Measurements from ENCODE around the gene FER. TPM values are rescaled to one million over a fixed set of nuclear protein-coding genes. Genes with fewer than 3 reads are reported as not detected.

The FER gene
- polyA plus RNA-seq, 1 of the 3 experiments (the other 2 are of a cell fraction) = 1.8 TPM

DNA sequence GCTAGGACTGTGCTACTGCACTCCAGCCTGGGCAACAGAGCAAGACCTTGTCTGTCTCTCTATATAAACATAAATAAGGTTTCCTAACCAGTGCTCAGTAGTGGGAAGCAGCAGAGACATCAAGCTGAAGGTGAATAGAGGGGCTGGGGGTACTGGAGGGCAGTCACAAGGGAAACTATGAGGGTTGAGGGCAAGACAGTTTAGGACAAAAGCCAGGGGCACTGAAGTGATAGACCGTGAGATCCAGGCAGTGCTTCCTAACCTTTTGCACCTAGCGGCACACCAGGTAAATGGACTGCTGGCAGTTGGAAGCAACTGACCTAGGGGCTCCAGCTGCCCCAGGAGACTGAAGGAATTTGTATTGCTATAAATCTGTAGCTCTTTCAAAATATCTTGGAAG, 483.6 kb downstream of the FER start:
- H3K27me3 ChIP-seq (ENCODE audit: insufficient read depth) = no peaks in the 10 kb centered on the region
- WGBS (ENCODE audit: low lambda C conversion rate) = 67% methylated on average over 2 of the region's 2 CpGs
- H4K20me1 ChIP-seq (ENCODE audit: insufficient read depth) = no peaks in the 10 kb centered on the region
- H3K4me1 ChIP-seq (ENCODE audit: control insufficient read depth in 1 of 2, insufficient read depth in 2 of 2, low read depth in 1 of 2, low read length in 1 of 2) = no peaks in the 10 kb centered on the region
- H3K27ac ChIP-seq (ENCODE audit: low read depth in 2 of 2, low read length in 1 of 2) = no peak overlapping the region
- no peaks in the 10 kb centered on the region for H3K36me3 ChIP-seq (replicated peaks in 1 of 2; ENCODE audit: control insufficient read depth in 1 of 2, insufficient read depth in 2 of 2, low read length in 1 of 2)
- TF ChIP-seq FOXM1 (IDR thresholded peaks at IDR 0.05; ENCODE audit: low read depth) (no peak), JUND (IDR thresholded peaks at IDR 0.05) (no peak), YY1 (IDR thresholded peaks at IDR 0.05; ENCODE audit: low read depth) (no peak), MXI1 (IDR thresholded peaks at IDR 0.05; ENCODE audit: low read depth, low read length) (no peak), RAD21 (IDR thresholded peaks at IDR 0.05; ENCODE audit: low read length) (no peak), GATA2 (CRISPR knock-in tag; IDR thresholded peaks at IDR 0.05) (no peak), EZH2phosphoT487 (IDR thresholded peaks at IDR 0.05; ENCODE audit: borderline replicate concordance, low read depth) (no peak)
- TF ChIP-seq, protein P1, sequence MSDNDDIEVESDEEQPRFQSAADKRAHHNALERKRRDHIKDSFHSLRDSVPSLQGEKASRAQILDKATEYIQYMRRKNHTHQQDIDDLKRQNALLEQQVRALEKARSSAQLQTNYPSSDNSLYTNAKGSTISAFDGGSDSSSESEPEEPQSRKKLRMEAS (IDR thresholded peaks at IDR 0.05; ENCODE audit: low read depth) = no peak
- TF ChIP-seq, protein P2, sequence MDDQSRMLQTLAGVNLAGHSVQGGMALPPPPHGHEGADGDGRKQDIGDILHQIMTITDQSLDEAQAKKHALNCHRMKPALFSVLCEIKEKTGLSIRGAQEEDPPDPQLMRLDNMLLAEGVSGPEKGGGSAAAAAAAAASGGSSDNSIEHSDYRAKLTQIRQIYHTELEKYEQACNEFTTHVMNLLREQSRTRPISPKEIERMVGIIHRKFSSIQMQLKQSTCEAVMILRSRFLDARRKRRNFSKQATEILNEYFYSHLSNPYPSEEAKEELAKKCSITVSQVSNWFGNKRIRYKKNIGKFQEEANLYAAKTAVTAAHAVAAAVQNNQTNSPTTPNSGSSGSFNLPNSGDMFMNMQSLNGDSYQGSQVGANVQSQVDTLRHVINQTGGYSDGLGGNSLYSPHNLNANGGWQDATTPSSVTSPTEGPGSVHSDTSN (IDR thresholded peaks at IDR 0.05) = no peak
- TF ChIP-seq, protein P3, sequence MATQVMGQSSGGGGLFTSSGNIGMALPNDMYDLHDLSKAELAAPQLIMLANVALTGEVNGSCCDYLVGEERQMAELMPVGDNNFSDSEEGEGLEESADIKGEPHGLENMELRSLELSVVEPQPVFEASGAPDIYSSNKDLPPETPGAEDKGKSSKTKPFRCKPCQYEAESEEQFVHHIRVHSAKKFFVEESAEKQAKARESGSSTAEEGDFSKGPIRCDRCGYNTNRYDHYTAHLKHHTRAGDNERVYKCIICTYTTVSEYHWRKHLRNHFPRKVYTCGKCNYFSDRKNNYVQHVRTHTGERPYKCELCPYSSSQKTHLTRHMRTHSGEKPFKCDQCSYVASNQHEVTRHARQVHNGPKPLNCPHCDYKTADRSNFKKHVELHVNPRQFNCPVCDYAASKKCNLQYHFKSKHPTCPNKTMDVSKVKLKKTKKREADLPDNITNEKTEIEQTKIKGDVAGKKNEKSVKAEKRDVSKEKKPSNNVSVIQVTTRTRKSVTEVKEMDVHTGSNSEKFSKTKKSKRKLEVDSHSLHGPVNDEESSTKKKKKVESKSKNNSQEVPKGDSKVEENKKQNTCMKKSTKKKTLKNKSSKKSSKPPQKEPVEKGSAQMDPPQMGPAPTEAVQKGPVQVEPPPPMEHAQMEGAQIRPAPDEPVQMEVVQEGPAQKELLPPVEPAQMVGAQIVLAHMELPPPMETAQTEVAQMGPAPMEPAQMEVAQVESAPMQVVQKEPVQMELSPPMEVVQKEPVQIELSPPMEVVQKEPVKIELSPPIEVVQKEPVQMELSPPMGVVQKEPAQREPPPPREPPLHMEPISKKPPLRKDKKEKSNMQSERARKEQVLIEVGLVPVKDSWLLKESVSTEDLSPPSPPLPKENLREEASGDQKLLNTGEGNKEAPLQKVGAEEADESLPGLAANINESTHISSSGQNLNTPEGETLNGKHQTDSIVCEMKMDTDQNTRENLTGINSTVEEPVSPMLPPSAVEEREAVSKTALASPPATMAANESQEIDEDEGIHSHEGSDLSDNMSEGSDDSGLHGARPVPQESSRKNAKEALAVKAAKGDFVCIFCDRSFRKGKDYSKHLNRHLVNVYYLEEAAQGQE (IDR thresholded peaks at IDR 0.05; ENCODE audit: low read depth, low read length) = no peak
- TF ChIP-seq, protein P4, sequence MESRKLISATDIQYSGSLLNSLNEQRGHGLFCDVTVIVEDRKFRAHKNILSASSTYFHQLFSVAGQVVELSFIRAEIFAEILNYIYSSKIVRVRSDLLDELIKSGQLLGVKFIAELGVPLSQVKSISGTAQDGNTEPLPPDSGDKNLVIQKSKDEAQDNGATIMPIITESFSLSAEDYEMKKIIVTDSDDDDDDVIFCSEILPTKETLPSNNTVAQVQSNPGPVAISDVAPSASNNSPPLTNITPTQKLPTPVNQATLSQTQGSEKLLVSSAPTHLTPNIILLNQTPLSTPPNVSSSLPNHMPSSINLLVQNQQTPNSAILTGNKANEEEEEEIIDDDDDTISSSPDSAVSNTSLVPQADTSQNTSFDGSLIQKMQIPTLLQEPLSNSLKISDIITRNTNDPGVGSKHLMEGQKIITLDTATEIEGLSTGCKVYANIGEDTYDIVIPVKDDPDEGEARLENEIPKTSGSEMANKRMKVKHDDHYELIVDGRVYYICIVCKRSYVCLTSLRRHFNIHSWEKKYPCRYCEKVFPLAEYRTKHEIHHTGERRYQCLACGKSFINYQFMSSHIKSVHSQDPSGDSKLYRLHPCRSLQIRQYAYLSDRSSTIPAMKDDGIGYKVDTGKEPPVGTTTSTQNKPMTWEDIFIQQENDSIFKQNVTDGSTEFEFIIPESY (IDR thresholded peaks at IDR 0.05; ENCODE audit: borderline replicate concordance, low read depth) = no peak
- TF ChIP-seq, protein P5, sequence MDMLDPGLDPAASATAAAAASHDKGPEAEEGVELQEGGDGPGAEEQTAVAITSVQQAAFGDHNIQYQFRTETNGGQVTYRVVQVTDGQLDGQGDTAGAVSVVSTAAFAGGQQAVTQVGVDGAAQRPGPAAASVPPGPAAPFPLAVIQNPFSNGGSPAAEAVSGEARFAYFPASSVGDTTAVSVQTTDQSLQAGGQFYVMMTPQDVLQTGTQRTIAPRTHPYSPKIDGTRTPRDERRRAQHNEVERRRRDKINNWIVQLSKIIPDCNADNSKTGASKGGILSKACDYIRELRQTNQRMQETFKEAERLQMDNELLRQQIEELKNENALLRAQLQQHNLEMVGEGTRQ (IDR thresholded peaks at IDR 0.05; ENCODE audit: borderline replicate concordance, low read depth, low read length) = no peak
- TF ChIP-seq, protein P6, sequence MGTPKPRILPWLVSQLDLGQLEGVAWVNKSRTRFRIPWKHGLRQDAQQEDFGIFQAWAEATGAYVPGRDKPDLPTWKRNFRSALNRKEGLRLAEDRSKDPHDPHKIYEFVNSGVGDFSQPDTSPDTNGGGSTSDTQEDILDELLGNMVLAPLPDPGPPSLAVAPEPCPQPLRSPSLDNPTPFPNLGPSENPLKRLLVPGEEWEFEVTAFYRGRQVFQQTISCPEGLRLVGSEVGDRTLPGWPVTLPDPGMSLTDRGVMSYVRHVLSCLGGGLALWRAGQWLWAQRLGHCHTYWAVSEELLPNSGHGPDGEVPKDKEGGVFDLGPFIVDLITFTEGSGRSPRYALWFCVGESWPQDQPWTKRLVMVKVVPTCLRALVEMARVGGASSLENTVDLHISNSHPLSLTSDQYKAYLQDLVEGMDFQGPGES (IDR thresholded peaks at IDR 0.05; ENCODE audit: low read depth, low read length) = no peak
- no peak overlapping the region for H3K4me2 ChIP-seq
- no peaks in the 10 kb centered on the region for H3K9me2 ChIP-seq
- H3K4me3 ChIP-seq (ENCODE audit: low read depth in 2 of 2, low read length in 1 of 2) = no peak overlapping the region
- no peaks in the 10 kb centered on the region for H3K9me3 ChIP-seq
- H2AFZ ChIP-seq (ENCODE audit: low read depth) = no peak overlapping the region
- CTCF ChIA-PET = interaction anchor here (0.7 kb wide), 1 partner anchor 12 kb away, joined by 3 read pairs; no protein-coding TSS in a partner anchor
- DNase-seq = no peak
- no peak overlapping the region for H3K9ac ChIP-seq
- POLR2A ChIA-PET = no interaction called here
- no peaks in the 10 kb centered on the region for H3K79me2 ChIP-seq (ENCODE audit: insufficient read depth)
- no peaks in the 10 kb centered on the region for H3F3A ChIP-seq (replicated peaks; ENCODE audit: insufficient read depth)
